Esophagus muscularis mucosa (tissue), 4 donors: Measurements from ENCODE around the gene RETN. TPM values are rescaled to one million over a fixed set of nuclear protein-coding genes. Genes with fewer than 3 reads are reported as not detected.

ENCODE experiments used
- DNase-seq: peaks from one replicate; pipeline ENCODE4 v3.0.0-alpha.2; 2017; ENCODE audit errors: extremely low spot score
- H3K27ac ChIP-seq, 4 donors: fragments of 200-600 bp; sonication (generic); replicated peaks in 1 of 4; 1 replicate in 3 of 4; 2 replicates in 1 of 4; pipeline ENCODE4 v1.5.1; 2016 to 2019; ENCODE audit warnings: mild to moderate bottlenecking in 1 of 4
- H3K27me3 ChIP-seq, 4 donors: fragments of 200-600 bp; sonication (generic); one replicate each; pipeline versions ENCODE4 v1.5.1 to v1.6.0; 2016 to 2019
- H3K36me3 ChIP-seq, 4 donors: fragments of 200-600 bp; sonication (generic); one replicate each; pipeline ENCODE4 v1.5.1; 2016 to 2019
- H3K4me1 ChIP-seq, 4 donors: fragments of 200-600 bp; sonication (generic); one replicate each; pipeline ENCODE4 v1.5.1; 2016 to 2019
- H3K4me3 ChIP-seq, 4 donors: fragments of 200-600 bp; sonication (generic); 1 replicate in 2 of 4; 2 replicates in 2 of 4; pipeline ENCODE4 v1.5.1; 2016 to 2019; ENCODE audit warnings: mild to moderate bottlenecking in 4 of 4, moderate library complexity in 1 of 4
- H3K9me3 ChIP-seq, 4 donors: fragments of 200-600 bp; sonication (generic); 1 replicate in 3 of 4; 2 replicates in 1 of 4; pipeline ENCODE4 v1.5.1; 2016 to 2019
- EP300 ChIP-seq: sonication (generic); formaldehyde crosslinking; IDR thresholded peaks from one replicate; pipeline ENCODE4 v1.6.1; 2017; ENCODE audit warnings: antibody characterized with exemption
- POLR2A ChIP-seq: fragments of 450-650 bp; IDR thresholded peaks from one replicate; pipeline ENCODE4 v1.6.1; 2017; ENCODE audit warnings: antibody characterized with exemption, moderate library complexity, mild to moderate bottlenecking, low read depth
- POLR2AphosphoS5 ChIP-seq, 2 donors: sonication (generic); formaldehyde crosslinking; IDR thresholded peaks; one replicate each; pipeline ENCODE4 v1.6.1; 2017; ENCODE audit warnings: antibody characterized with exemption in 2 of 2
- WGBS: methylation state at CpG from one replicate; pipeline ENCODE4 v1.1.5; 2018; 5-methylcytosine and 5-hydroxymethylcytosine counted together
- intact Hi-C: fragments of 100-400 bp; cut with DNase I; formaldehyde crosslinking; loops from one replicate; pipeline ENCODE4 v1.15.1; 2023
- total RNA-seq, 4 donors: library from RNA; depleted of rRNA; stranded (reverse); fragments of >200 nt; gene quantifications; one replicate each; pipeline versions ENCODE4 v1.1.0 to v1.2.1, GENCODE V29; 2016
- TF ChIP-seq, protein P1 (sequence below), 3 experiments: fragments of 200-600 bp in 2 of 3; fragments of 450-650 bp in 1 of 3; sonication (generic) in 2 of 3; IDR thresholded peaks; one replicate each; pipeline ENCODE4 v1.5.1; 2017 to 2019; ENCODE audit warnings: antibody characterized with exemption in 3 of 3, mild to moderate bottlenecking in 2 of 3, moderate library complexity in 1 of 3

The RETN gene
- total RNA-seq, 4 donors from 2014 or later, result 1.3 TPM; not detected in 3

DNA sequence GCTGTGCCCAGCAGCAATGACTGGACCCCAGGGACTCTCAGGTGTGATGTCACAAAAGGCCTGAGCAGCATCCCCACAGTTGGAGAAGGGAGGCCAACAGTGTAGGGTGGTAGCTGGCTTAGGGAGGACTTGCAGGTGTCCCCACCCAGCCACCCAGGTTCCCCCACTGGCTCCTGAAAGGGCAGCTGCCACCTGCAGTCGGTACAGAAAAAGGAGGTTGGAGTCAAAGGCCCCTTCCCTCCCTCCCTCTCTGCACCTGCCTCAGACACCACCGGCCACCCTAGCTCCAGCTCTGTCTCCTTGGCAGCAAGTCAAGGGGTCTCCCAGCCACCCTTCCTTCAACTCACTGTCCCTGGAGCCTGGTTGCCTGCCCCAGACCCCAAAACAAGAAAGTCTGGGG, 35.2 kb upstream of the RETN start, which contains the start of gene PCP2:
Gene PCP2 (minus strand): TSS at position 22 of the 400 bp plus-strand sequence. CDS start 262 bp downstream, outside the sequence.
- Histone ChIP-seq H3K9me3 (no peaks in the 10 kb centered on the region), H3K4me3 (no peak within 1 kb of the TSS), H3K4me1 (peaks cover 16 to 36% (median 25%) of the 10 kb centered on the region in 4 donors), H3K27ac (no peak within 1 kb of the TSS), H3K36me3 (peaks cover 0 to 17% (median 7%) of the 10 kb centered on the region in 4 donors), H3K27me3 (peaks cover 0 to 39% (median 18%) of the 10 kb centered on the region in 4 donors)
- 51% methylated on average over 2 of the region's 2 CpGs for WGBS
- DNase-seq, result no peak
- no peak for TF ChIP-seq POLR2AphosphoS5 (IDR thresholded peaks at IDR 0.05)
- TF ChIP-seq EP300, result no peak
- TF ChIP-seq POLR2A, result no peak
- TF ChIP-seq, protein P1, sequence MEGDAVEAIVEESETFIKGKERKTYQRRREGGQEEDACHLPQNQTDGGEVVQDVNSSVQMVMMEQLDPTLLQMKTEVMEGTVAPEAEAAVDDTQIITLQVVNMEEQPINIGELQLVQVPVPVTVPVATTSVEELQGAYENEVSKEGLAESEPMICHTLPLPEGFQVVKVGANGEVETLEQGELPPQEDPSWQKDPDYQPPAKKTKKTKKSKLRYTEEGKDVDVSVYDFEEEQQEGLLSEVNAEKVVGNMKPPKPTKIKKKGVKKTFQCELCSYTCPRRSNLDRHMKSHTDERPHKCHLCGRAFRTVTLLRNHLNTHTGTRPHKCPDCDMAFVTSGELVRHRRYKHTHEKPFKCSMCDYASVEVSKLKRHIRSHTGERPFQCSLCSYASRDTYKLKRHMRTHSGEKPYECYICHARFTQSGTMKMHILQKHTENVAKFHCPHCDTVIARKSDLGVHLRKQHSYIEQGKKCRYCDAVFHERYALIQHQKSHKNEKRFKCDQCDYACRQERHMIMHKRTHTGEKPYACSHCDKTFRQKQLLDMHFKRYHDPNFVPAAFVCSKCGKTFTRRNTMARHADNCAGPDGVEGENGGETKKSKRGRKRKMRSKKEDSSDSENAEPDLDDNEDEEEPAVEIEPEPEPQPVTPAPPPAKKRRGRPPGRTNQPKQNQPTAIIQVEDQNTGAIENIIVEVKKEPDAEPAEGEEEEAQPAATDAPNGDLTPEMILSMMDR (IDR thresholded peaks at IDR 0.05), result no peak
- intact Hi-C loops, result no loop called here

DNA sequence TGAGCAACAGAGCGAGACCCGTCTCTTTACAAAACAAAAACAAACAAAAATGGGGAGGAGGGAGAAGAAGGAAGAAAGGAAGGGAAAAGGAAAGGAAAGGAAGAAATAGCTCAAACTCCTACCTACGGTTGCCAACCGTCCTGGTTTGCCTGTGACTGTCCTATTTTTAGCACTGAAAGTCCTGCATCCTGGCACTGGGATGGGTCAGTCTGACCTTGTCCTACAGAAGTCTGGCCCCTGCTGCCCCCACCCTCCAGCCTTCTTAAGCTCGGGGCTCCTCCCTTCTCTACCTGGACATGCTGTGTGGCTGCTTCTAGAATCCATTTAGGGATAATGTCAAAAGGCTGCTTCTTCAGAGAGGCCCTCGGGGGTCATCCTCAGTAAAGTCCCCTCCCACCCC, 33.2 kb upstream of the RETN start:
- WGBS, result 54% methylated on average over 6 of the region's 6 CpGs
- Histone ChIP-seq H3K27ac (no peak overlapping the region), H3K9me3 (no peaks in the 10 kb centered on the region), H3K4me3 (no peak overlapping the region), H3K27me3 (peaks cover 0 to 54% (median 20%) of the 10 kb centered on the region in 4 donors), H3K36me3 (peaks cover 0 to 17% (median 7%) of the 10 kb centered on the region in 4 donors), H3K4me1 (peaks cover 7 to 25% (median 15%) of the 10 kb centered on the region in 4 donors)
- no peak for TF ChIP-seq EP300
- TF ChIP-seq POLR2A, result no peak
- no peak for TF ChIP-seq POLR2AphosphoS5 (IDR thresholded peaks at IDR 0.05)
- TF ChIP-seq, protein P1 (IDR thresholded peaks at IDR 0.05), result no peak
- intact Hi-C loops, result no loop called here
- no peak for DNase-seq

DNA sequence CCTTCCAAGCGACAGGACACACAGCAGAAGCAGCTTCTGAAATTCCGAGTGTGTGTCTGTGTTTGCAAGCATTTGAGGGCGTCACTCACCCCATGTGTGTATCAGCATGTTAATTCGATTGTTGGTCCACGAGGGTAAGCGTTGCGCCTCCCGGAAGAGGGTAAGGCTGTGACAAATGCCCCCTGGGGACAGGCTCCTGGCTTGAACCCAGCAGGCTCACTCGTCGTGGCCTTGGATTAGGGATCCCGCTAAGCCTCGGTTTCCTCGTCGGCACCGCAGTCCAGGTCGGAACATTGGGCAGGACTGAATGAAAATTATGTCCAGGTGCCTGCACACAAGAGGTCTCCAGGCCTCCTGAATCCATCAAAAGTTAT, 32.5 kb upstream of the RETN start:
- H3K9me3 ChIP-seq, result no peaks in the 10 kb centered on the region
- peaks cover 0 to 60% (median 20%) of the 10 kb centered on the region in 4 donors for H3K27me3 ChIP-seq
- WGBS, result 70% methylated on average over 16 of the region's 16 CpGs
- peak overlapping the region; percentile 44 to 59 (median 45) for H3K4me3 ChIP-seq
- H3K27ac ChIP-seq, result peak overlapping the region in 1 of 4 donors; percentile 65
- peaks cover under 1 to 18% (median 9%) of the 10 kb centered on the region in 4 donors for H3K4me1 ChIP-seq
- intact Hi-C loops, result no loop called here
- no peak for DNase-seq
- H3K36me3 ChIP-seq, result peaks cover 0 to 16% (median 7%) of the 10 kb centered on the region in 4 donors
- no peak for TF ChIP-seq POLR2A
- TF ChIP-seq POLR2AphosphoS5 (IDR thresholded peaks at IDR 0.05), result no peak
- no peak for TF ChIP-seq EP300
- TF ChIP-seq, protein P1 (IDR thresholded peaks at IDR 0.05), result no peak

DNA sequence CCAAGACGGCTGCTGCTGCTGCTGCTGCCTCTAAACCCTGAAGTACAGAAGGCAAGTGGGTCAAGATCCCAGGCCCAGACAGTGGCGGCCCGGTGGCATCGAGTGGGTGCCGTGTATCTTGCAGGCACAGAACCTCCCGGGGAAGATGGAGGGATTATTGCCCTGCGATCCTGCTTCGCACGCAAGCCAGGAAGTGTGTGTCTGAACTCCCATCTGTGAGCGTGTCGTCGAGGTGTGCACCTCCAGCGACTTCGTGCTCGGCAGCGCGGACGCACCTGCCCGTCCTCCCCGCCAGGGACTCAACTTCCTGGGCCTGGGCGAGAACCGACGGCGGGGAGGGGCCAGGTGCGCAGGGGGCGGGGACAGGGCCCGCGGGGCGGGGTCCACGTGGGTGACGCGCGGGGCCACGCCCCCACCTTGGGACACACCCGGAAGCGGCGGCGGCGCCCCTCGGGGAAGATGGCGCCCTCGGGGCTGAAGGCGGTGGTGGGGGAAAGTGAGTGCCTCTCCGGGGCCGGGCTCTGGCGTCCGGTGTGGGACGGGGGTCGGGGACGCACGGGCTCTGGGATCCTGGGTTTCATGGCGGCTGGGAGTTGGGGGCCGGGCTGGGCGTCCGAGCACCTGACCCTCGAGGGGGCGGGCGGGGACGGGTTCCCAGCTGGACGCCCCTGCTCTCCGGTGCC, 32.0 kb upstream of the RETN start, which contains the start of gene STXBP2:
Gene STXBP2 (plus strand): TSS at position 420 of the 683 bp plus-strand sequence. CDS start 40 bp downstream, at position 460.
- DNase-seq, result no peak
- peak in 1 of 2 donors; percentile 45 for TF ChIP-seq POLR2AphosphoS5 (IDR thresholded peaks at IDR 0.05)
- no peak for TF ChIP-seq EP300
- Histone ChIP-seq H3K4me1 (peaks cover 0 to 13% (median 5%) of the 10 kb centered on the region in 4 donors), H3K27ac (peak within 1 kb of the TSS in 3 of 4 donors; percentile 46 to 65 (median 57)), H3K4me3 (peak within 1 kb of the TSS; percentile 44 to 59 (median 45)), H3K36me3 (peaks cover 0 to 11% (median 5%) of the 10 kb centered on the region in 4 donors), H3K9me3 (no peaks in the 10 kb centered on the region), H3K27me3 (peaks cover 0 to 66% (median 20%) of the 10 kb centered on the region in 4 donors)
- intact Hi-C loops, result no loop called here
- WGBS, result 24% methylated on average over 13 of the region's 61 CpGs
